Activated naive CD4-positive, alpha-beta T cell treated with anti-CD3 and anti-CD28 coated beads, Interleukin-2, amount 50 U/mL, for 72 hours (primary cell): ENCODE data around the gene B9D2. TPM values are rescaled to one million over a fixed set of nuclear protein-coding genes. Genes with fewer than 3 reads are reported as not detected.
"Not testable (repeated sequence)": the region's sequence is repeated elsewhere in the genome, so short reads cannot be mapped to it uniquely, and the experiment has no call there.

Source experiments
- ATAC-seq, 2 donors: fragments of 150-1000 bp; cut with Tn5 transposase; 2 replicates each; pipeline ENCODE4 v1.10.0; 2021; ENCODE audit warnings: mild to moderate bottlenecking in 2 of 2, moderate library complexity in 2 of 2
- DNase-seq, 2 donors: peaks; one replicate each; pipeline ENCODE4 v3.0.0; 2021 to 2022; ENCODE audit warnings: low spot score in 2 of 2
- H3K27ac Mint-ChIP-seq, 2 donors: one replicate each; pipeline ENCODE4 v1.8.0; 2022; ENCODE audit warnings: mild to moderate bottlenecking in 2 of 2, mixed read lengths in 2 of 2
- H3K36me3 Mint-ChIP-seq, 2 donors: one replicate each; pipeline ENCODE4 v1.8.0; 2022; ENCODE audit warnings: mixed read lengths in 2 of 2
- H3K9me3 Mint-ChIP-seq, 2 donors: one replicate each; pipeline ENCODE4 v1.8.0; 2022; ENCODE audit warnings: mixed read lengths in 2 of 2
- total RNA-seq, 2 donors: library from RNA; stranded (reverse); gene quantifications; one replicate each; pipeline ENCODE4 v1.2.3, GENCODE V29; 2022

The B9D2 gene
- total RNA-seq: 1 to 10 TPM; 4.7 to 7.8 TPM

GRCh38 chr19:41363753-41364523, at the start of gene B9D2:
TSS of gene B9D2 (minus strand) at chr19:41364149. CDS start at chr19:41363519, 630 bp downstream.
- Mint-ChIP-seq H3K36me3 (peaks cover 5% of the 10 kb centered on the region in 2 donors), H3K27ac (peak within 1 kb of the TSS; percentile 95 to 99), H3K9me3 (no peaks in the 10 kb centered on the region)
- DNase-seq (peak; percentile 94 to 98), ATAC-seq (peak; percentile 98 to 99)

GRCh38 chr19:41412953-41413352, 49.0 kb upstream of the B9D2 start:
- Mint-ChIP-seq H3K9me3 (no peaks in the 10 kb centered on the region), H3K27ac (no peak overlapping the region), H3K36me3 (peaks cover 4 to 8% of the 10 kb centered on the region in 2 donors)
- ATAC-seq (no peak), DNase-seq (no peak)

GRCh38 chr19:41411968-41412265, 48.0 kb upstream of the B9D2 start:
- DNase-seq (no peak), ATAC-seq (no peak)
- Mint-ChIP-seq H3K27ac (no peak overlapping the region), H3K9me3 (no peaks in the 10 kb centered on the region), H3K36me3 (peaks cover 4 to 8% of the 10 kb centered on the region in 2 donors)

- ATAC-seq (no peak), DNase-seq (no peak)
- no peak overlapping the region for H3K27ac Mint-ChIP-seq
- H3K36me3 Mint-ChIP-seq: peaks cover 4 to 8% of the 10 kb centered on the region in 2 donors
- no peaks in the 10 kb centered on the region for H3K9me3 Mint-ChIP-seq
Measured at GRCh38 chr19:41411100-41411967, 47.4 kb upstream of the B9D2 start.

- Mint-ChIP-seq H3K9me3 (no peaks in the 10 kb centered on the region), H3K36me3 (peaks cover 4 to 8% of the 10 kb centered on the region in 2 donors), H3K27ac (peak overlapping the region in 1 of 2 donors; percentile 84)
- DNase-seq (no peak), ATAC-seq (no peak)
Measured at GRCh38 chr19:41410336-41411054, 46.5 kb upstream of the B9D2 start.

- Mint-ChIP-seq H3K9me3 (no peaks in the 10 kb centered on the region), H3K36me3 (peaks cover 1 to 7% of the 10 kb centered on the region in 2 donors), H3K27ac (peak overlapping the region in 1 of 2 donors; percentile 76)
- ATAC-seq (no peak), DNase-seq (no peak)
Measured at GRCh38 chr19:41409288-41409687, 45.3 kb upstream of the B9D2 start.

- not testable (repeated sequence) for ATAC-seq, H3K9me3 Mint-ChIP-seq, H3K36me3 Mint-ChIP-seq, DNase-seq
- peak overlapping the region in 1 of 2 donors; percentile 76 for H3K27ac Mint-ChIP-seq
Measured at GRCh38 chr19:41408846-41409245, 44.9 kb upstream of the B9D2 start.

GRCh38 chr19:41408256-41408655, 44.3 kb upstream of the B9D2 start:
- no peak for DNase-seq
- ATAC-seq: no peak
- no peaks in the 10 kb centered on the region for H3K36me3 Mint-ChIP-seq
- no peaks in the 10 kb centered on the region for H3K9me3 Mint-ChIP-seq
- H3K27ac Mint-ChIP-seq: no peak overlapping the region

- Mint-ChIP-seq H3K9me3 (no peaks in the 10 kb centered on the region), H3K36me3 (no peaks in the 10 kb centered on the region), H3K27ac (no peak overlapping the region)
- DNase-seq (no peak), ATAC-seq (no peak)
Measured at GRCh38 chr19:41407271-41407670, 43.3 kb upstream of the B9D2 start.

GRCh38 chr19:41405776-41406175, 41.8 kb upstream of the B9D2 start:
- ATAC-seq (no peak), DNase-seq (no peak)
- H3K9me3 Mint-ChIP-seq: no peaks in the 10 kb centered on the region
- no peaks in the 10 kb centered on the region for H3K36me3 Mint-ChIP-seq
- H3K27ac Mint-ChIP-seq: no peak overlapping the region

- H3K36me3 Mint-ChIP-seq: no peaks in the 10 kb centered on the region
- peak overlapping the region in 1 of 2 donors; percentile 55 for H3K27ac Mint-ChIP-seq
- ATAC-seq (no peak), DNase-seq (no peak)
- no peaks in the 10 kb centered on the region for H3K9me3 Mint-ChIP-seq
Measured at GRCh38 chr19:41403181-41403970, 39.4 kb upstream of the B9D2 start.

- DNase-seq (no peak), ATAC-seq (no peak)
- Mint-ChIP-seq H3K27ac (no peak overlapping the region), H3K9me3 (no peaks in the 10 kb centered on the region), H3K36me3 (peaks cover 9 to 11% of the 10 kb centered on the region in 2 donors)
Measured at GRCh38 chr19:41402010-41402409, 38.1 kb upstream of the B9D2 start.

GRCh38 chr19:41401483-41401882, 37.5 kb upstream of the B9D2 start:
- Mint-ChIP-seq H3K9me3 (no peaks in the 10 kb centered on the region), H3K27ac (no peak overlapping the region)
- ATAC-seq: no peak

GRCh38 chr19:41399525-41399924, 35.6 kb upstream of the B9D2 start:
- H3K27ac Mint-ChIP-seq: peak overlapping the region in 1 of 2 donors; percentile 57
- H3K9me3 Mint-ChIP-seq: no peaks in the 10 kb centered on the region
- peaks cover 9 to 20% of the 10 kb centered on the region in 2 donors for H3K36me3 Mint-ChIP-seq
- ATAC-seq: no peak
- no peak for DNase-seq

More at GRCh38 chr19:41401483-41401882, 37.5 kb upstream of the B9D2 start:
- H3K36me3 Mint-ChIP-seq: peaks cover 9 to 13% of the 10 kb centered on the region in 2 donors
- no peak for DNase-seq

GRCh38 chr19:41399091-41399490, 35.1 kb upstream of the B9D2 start:
- peak overlapping the region; percentile 16 to 100 for H3K27ac Mint-ChIP-seq
- no peak for DNase-seq
- H3K9me3 Mint-ChIP-seq: no peaks in the 10 kb centered on the region
- peaks cover 9 to 20% of the 10 kb centered on the region in 2 donors for H3K36me3 Mint-ChIP-seq
- ATAC-seq: no peak

- H3K9me3 Mint-ChIP-seq: no peaks in the 10 kb centered on the region
Measured at GRCh38 chr19:41398598-41398997, 34.6 kb upstream of the B9D2 start.

More at GRCh38 chr19:41398598-41398997, 34.6 kb upstream of the B9D2 start:
- DNase-seq (no peak), ATAC-seq (no peak)
- Mint-ChIP-seq H3K36me3 (peaks cover 9 to 20% of the 10 kb centered on the region in 2 donors), H3K27ac (peak overlapping the region; percentile 5 to 100)
